Liver (tissue), 3 donors: ENCODE results near the gene C12orf75.
"Not testable (repeated sequence)": the region's sequence is repeated elsewhere in the genome, so short reads cannot be mapped to it uniquely, and the experiment has no call there.

ENCODE experiments used
- FOXA1 ChIP-seq: IDR thresholded peaks from 2 replicates; pipeline ENCODE4 v1.6.1; 2016; ENCODE audit warnings: antibody characterized with exemption
- NR2F2 ChIP-seq: IDR thresholded peaks from 2 replicates; pipeline ENCODE4 v1.6.1; 2016; ENCODE audit warnings: antibody characterized with exemption
- RAD21 ChIP-seq, 2 donors: IDR thresholded peaks; 2 replicates each; pipeline ENCODE4 v1.6.1; 2016; ENCODE audit warnings: antibody characterized with exemption in 2 of 2, mild to moderate bottlenecking in 2 of 2
- RXRA ChIP-seq, 2 donors: IDR thresholded peaks; 2 replicates each; pipeline ENCODE4 v1.6.1; 2017 to 2018; ENCODE audit warnings: antibody characterized with exemption in 2 of 2, mild to moderate bottlenecking in 1 of 2
- TAF1 ChIP-seq: conservative IDR thresholded peaks from 2 replicates; pipeline ENCODE4 v1.6.1; 2016; ENCODE audit warnings: antibody characterized with exemption, mild to moderate bottlenecking
- TF ChIP-seq, protein P1 (sequence below): fragments of 150-350 bp; IDR thresholded peaks from 2 replicates; pipeline ENCODE4 v1.5.1; 2017; ENCODE audit warnings: improper control_type of control experiment, low read depth, low read length; ENCODE audit not compliant: missing input control
- TF ChIP-seq, protein P2 (sequence below): IDR thresholded peaks from 2 replicates; pipeline ENCODE4 v1.6.1; 2016; ENCODE audit warnings: antibody characterized with exemption, mild to moderate bottlenecking
- TF ChIP-seq, protein P3 (sequence below): IDR thresholded peaks from 2 replicates; pipeline ENCODE4 v1.6.1; 2016; ENCODE audit warnings: antibody characterized with exemption
- donor health status: healthy.
- donor health status: healthy.

DNA sequence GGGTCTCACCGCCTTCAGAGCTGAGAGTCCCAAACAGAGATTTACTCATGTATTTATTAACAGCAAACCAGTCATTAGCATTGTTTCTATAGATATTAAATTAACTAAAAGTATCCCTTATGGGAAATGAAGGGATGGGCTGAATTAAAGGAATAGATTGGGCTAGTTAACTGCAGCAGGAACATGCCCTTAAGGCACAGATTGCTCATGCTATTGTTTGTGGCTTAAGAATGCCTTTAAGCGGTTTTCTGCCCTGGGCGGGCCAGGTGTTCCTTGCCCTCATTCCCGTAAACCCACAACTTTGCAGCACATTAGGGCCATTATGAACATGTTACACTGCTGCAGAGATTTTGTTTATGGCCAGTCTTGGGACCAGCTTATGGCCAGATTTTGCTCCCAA is 21.7 kb upstream of the C12orf75 start:
- TF ChIP-seq, protein P1, sequence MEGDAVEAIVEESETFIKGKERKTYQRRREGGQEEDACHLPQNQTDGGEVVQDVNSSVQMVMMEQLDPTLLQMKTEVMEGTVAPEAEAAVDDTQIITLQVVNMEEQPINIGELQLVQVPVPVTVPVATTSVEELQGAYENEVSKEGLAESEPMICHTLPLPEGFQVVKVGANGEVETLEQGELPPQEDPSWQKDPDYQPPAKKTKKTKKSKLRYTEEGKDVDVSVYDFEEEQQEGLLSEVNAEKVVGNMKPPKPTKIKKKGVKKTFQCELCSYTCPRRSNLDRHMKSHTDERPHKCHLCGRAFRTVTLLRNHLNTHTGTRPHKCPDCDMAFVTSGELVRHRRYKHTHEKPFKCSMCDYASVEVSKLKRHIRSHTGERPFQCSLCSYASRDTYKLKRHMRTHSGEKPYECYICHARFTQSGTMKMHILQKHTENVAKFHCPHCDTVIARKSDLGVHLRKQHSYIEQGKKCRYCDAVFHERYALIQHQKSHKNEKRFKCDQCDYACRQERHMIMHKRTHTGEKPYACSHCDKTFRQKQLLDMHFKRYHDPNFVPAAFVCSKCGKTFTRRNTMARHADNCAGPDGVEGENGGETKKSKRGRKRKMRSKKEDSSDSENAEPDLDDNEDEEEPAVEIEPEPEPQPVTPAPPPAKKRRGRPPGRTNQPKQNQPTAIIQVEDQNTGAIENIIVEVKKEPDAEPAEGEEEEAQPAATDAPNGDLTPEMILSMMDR = not testable (repeated sequence)
- not testable (repeated sequence) for TF ChIP-seq FOXA1; RXRA (IDR thresholded peaks at IDR 0.05); RAD21 (IDR thresholded peaks at IDR 0.05); NR2F2; TAF1
- TF ChIP-seq, protein P2, sequence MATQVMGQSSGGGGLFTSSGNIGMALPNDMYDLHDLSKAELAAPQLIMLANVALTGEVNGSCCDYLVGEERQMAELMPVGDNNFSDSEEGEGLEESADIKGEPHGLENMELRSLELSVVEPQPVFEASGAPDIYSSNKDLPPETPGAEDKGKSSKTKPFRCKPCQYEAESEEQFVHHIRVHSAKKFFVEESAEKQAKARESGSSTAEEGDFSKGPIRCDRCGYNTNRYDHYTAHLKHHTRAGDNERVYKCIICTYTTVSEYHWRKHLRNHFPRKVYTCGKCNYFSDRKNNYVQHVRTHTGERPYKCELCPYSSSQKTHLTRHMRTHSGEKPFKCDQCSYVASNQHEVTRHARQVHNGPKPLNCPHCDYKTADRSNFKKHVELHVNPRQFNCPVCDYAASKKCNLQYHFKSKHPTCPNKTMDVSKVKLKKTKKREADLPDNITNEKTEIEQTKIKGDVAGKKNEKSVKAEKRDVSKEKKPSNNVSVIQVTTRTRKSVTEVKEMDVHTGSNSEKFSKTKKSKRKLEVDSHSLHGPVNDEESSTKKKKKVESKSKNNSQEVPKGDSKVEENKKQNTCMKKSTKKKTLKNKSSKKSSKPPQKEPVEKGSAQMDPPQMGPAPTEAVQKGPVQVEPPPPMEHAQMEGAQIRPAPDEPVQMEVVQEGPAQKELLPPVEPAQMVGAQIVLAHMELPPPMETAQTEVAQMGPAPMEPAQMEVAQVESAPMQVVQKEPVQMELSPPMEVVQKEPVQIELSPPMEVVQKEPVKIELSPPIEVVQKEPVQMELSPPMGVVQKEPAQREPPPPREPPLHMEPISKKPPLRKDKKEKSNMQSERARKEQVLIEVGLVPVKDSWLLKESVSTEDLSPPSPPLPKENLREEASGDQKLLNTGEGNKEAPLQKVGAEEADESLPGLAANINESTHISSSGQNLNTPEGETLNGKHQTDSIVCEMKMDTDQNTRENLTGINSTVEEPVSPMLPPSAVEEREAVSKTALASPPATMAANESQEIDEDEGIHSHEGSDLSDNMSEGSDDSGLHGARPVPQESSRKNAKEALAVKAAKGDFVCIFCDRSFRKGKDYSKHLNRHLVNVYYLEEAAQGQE = not testable (repeated sequence)
- TF ChIP-seq, protein P3, sequence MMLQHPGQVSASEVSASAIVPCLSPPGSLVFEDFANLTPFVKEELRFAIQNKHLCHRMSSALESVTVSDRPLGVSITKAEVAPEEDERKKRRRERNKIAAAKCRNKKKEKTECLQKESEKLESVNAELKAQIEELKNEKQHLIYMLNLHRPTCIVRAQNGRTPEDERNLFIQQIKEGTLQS = not testable (repeated sequence)
